ENCODE data around the gene MTHFS. TPM values are rescaled to one million over a fixed set of nuclear protein-coding genes. Genes with fewer than 3 reads are reported as not detected.

MTHFS gene
- polyA plus RNA-seq, 1 donor from 2014 or later = 9.0 TPM

DNA sequence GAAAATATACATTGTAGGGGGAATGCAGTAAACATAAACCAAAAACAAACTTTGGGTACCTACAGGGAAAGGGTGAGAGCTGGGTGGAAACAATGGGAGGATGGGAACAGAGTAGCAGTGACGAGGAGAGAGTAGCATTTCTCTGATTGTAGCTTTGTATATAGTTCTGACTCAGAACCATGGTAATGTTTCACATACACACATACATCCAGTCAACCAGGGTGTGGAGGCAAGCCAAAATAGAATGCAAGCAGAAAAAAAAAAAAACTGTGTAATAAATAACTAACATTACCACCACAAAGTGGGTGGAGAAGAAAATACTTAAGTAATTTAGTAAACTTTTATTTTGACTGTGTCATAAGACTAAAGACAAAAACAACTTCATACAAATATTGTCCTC, 47.0 kb upstream of the MTHFS start:
- H2AFZ ChIP-seq (ENCODE audit: low read depth, low read length) = no peak overlapping the region
- H3K27me3 ChIP-seq (ENCODE audit: insufficient read depth, low read depth, low read length) = no peaks in the 10 kb centered on the region
- no peaks in the 10 kb centered on the region for H3K9me2 ChIP-seq (ENCODE audit: insufficient read depth, low read length)
- H3K36me3 ChIP-seq (ENCODE audit: insufficient read depth, low read length) = no peaks in the 10 kb centered on the region
- H3K4me2 ChIP-seq (ENCODE audit: low read length) = no peak overlapping the region
- H3K9ac ChIP-seq (ENCODE audit: low read length) = no peak overlapping the region
- no peaks in the 10 kb centered on the region for H4K20me1 ChIP-seq (ENCODE audit: insufficient read depth)
- H3K79me2 ChIP-seq (replicated peaks; ENCODE audit: insufficient read depth, low read length) = no peaks in the 10 kb centered on the region
- H3K27ac ChIP-seq (ENCODE audit: low read length) = no peak overlapping the region
- TF ChIP-seq SMC3 (conservative IDR thresholded peaks at IDR 0.05; ENCODE audit: poor library complexity) (no peak), RAD21 (conservative IDR thresholded peaks at IDR 0.05) (no peak), MXI1 (conservative IDR thresholded peaks at IDR 0.05; ENCODE audit: poor library complexity, severe bottlenecking) (no peak), CTCF (IDR thresholded peaks at IDR 0.05; ENCODE audit: poor library complexity, severe bottlenecking) (no peak), POLR2AphosphoS5 (IDR thresholded peaks at IDR 0.05) (no peak), EP300 (conservative IDR thresholded peaks at IDR 0.05; ENCODE audit: poor library complexity, severe bottlenecking) (no peak), REST (IDR thresholded peaks at IDR 0.05; ENCODE audit: borderline replicate concordance) (no peak), TAF1 (IDR thresholded peaks at IDR 0.05; ENCODE audit: low read depth) (no peak), EZH2 (IDR thresholded peaks at IDR 0.05; ENCODE audit: borderline replicate concordance, insufficient read depth, low read length, poor library complexity, severe bottlenecking) (no peak)
- H3F3A ChIP-seq (ENCODE audit: insufficient read depth, low read length, poor library complexity, severe bottlenecking) = no peaks in the 10 kb centered on the region
- H3K9me3 ChIP-seq (ENCODE audit: low read length) = no peaks in the 10 kb centered on the region
- no peak overlapping the region for H3K4me3 ChIP-seq (ENCODE audit: low read length)

- Histone ChIP-seq H3K36me3 (ENCODE audit: insufficient read depth, low read length) (no peaks in the 10 kb centered on the region), H3K9me2 (ENCODE audit: insufficient read depth, low read length) (no peaks in the 10 kb centered on the region), H3K27ac (ENCODE audit: low read length) (no peak overlapping the region), H2AFZ (ENCODE audit: low read depth, low read length) (no peak overlapping the region), H3K4me2 (ENCODE audit: low read length) (no peak overlapping the region), H4K20me1 (ENCODE audit: insufficient read depth) (no peaks in the 10 kb centered on the region), H3K79me2 (replicated peaks; ENCODE audit: insufficient read depth, low read length) (no peaks in the 10 kb centered on the region), H3K9me3 (ENCODE audit: low read length) (no peaks in the 10 kb centered on the region), H3K4me3 (ENCODE audit: low read length) (no peak overlapping the region), H3F3A (ENCODE audit: insufficient read depth, low read length, poor library complexity, severe bottlenecking) (no peaks in the 10 kb centered on the region), H3K9ac (ENCODE audit: low read length) (no peak overlapping the region), H3K27me3 (ENCODE audit: insufficient read depth, low read depth, low read length) (no peaks in the 10 kb centered on the region)
- TF ChIP-seq EZH2 (IDR thresholded peaks at IDR 0.05; ENCODE audit: borderline replicate concordance, insufficient read depth, low read length, poor library complexity, severe bottlenecking) = no peak
- TF ChIP-seq EP300 (conservative IDR thresholded peaks at IDR 0.05; ENCODE audit: poor library complexity, severe bottlenecking) = no peak
- no peak for TF ChIP-seq TAF1 (IDR thresholded peaks at IDR 0.05; ENCODE audit: low read depth)
- TF ChIP-seq MXI1 (conservative IDR thresholded peaks at IDR 0.05; ENCODE audit: poor library complexity, severe bottlenecking) = no peak
- TF ChIP-seq RAD21 (conservative IDR thresholded peaks at IDR 0.05) = no peak
- no peak for TF ChIP-seq CTCF (IDR thresholded peaks at IDR 0.05; ENCODE audit: poor library complexity, severe bottlenecking)
These were observed 46.1 kb upstream of the MTHFS start for GRCh38 chr15:79942741-79943481.
